K562 (cell line): Measurements from ENCODE around the gene LSM4. TPM values are rescaled to one million over a fixed set of nuclear protein-coding genes. Genes with fewer than 3 reads are reported as not detected.

ENCODE experiments used
- DACH1 ChIP-seq: fragments of 450-650 bp; IDR thresholded peaks from 2 replicates; pipeline ENCODE4 v1.6.1; 2018; ENCODE audit not compliant: partially characterized antibody
- E2F1 ChIP-seq: sonication (generic); formaldehyde crosslinking; IDR thresholded peaks from 2 replicates; pipeline ENCODE4 v1.8.1; 2023; ENCODE audit warnings: mild to moderate bottlenecking, missing genetic modification reagents, moderate library complexity
- HMGN3 ChIP-seq: IDR thresholded peaks from 2 replicates; pipeline ENCODE4 v1.6.1; 2011; ENCODE audit warnings: borderline replicate concordance, low read depth, mild to moderate bottlenecking, mixed read lengths, low read length; ENCODE audit not compliant: insufficient read length; ENCODE audit errors: extremely low read depth
- KDM1A ChIP-seq, 2 experiments: fragments of 450-650 bp; IDR thresholded peaks; 2 replicates each; pipeline ENCODE4 v1.6.1; 2016; ENCODE audit warnings: mild to moderate bottlenecking in 2 of 2
- KLF13 ChIP-seq: fragments of 450-650 bp; IDR thresholded peaks from 2 replicates; pipeline ENCODE4 v1.6.1; 2016; ENCODE audit warnings: missing genetic modification characterization, low read depth, mild to moderate bottlenecking, missing compliant biosample characterization, moderate library complexity, borderline replicate concordance
- NONO ChIP-seq, 2 experiments: fragments of 200-400 bp in 1 of 2; fragments of 450-650 bp in 1 of 2; formaldehyde crosslinking in 1 of 2; IDR thresholded peaks; 2 replicates each; pipeline ENCODE4 v1.6.1; 2017; ENCODE audit warnings: low read depth in 2 of 2, mild to moderate bottlenecking in 2 of 2, moderate library complexity in 2 of 2, low read length in 1 of 2
- PHB2 ChIP-seq: fragments of 450-650 bp; IDR thresholded peaks from 2 replicates; pipeline ENCODE4 v1.6.1; 2017; ENCODE audit warnings: low read depth
- POLR2A ChIP-seq: fragments of 450-650 bp; conservative IDR thresholded peaks from 2 replicates; pipeline ENCODE4 v1.6.1; 2016
- REST ChIP-seq, 2 experiments: fragments of 450-650 bp; formaldehyde crosslinking in 1 of 2; IDR thresholded peaks; 2 replicates each; pipeline versions ENCODE4 v1.4.0 to v1.6.1; 2014 to 2020; ENCODE audit warnings: mild to moderate bottlenecking in 2 of 2, borderline replicate concordance in 1 of 2, low read depth in 1 of 2
- SFPQ ChIP-seq: fragments of 200-400 bp; formaldehyde crosslinking; IDR thresholded peaks from 2 replicates; pipeline ENCODE4 v1.6.1; 2017; ENCODE audit warnings: mild to moderate bottlenecking, low read depth, low read length, moderate library complexity
- SMARCA4 ChIP-seq: fragments of 450-650 bp; IDR thresholded peaks from 2 replicates; pipeline ENCODE4 v1.6.1; 2016
- XRCC5 ChIP-seq: fragments of 200-400 bp; formaldehyde crosslinking; IDR thresholded peaks from 2 replicates; pipeline ENCODE4 v1.6.1; 2017; ENCODE audit warnings: low read depth, mild to moderate bottlenecking, low read length
- ZBTB5 ChIP-seq: fragments of 450-650 bp; IDR thresholded peaks from 2 replicates; pipeline ENCODE4 v1.6.1; 2017; ENCODE audit warnings: antibody characterized with exemption
- ZNF24 ChIP-seq: fragments of 450-650 bp; IDR thresholded peaks from 2 replicates; pipeline ENCODE4 v1.6.1; 2016
- polyA plus RNA-seq, 8 experiments: library from polyadenylated mRNA; depleted of rRNA in 4 of 8; stranded (reverse) in 5 of 8; unstranded in 3 of 8; fragments of >200 nt; fragmentation: Nextera tagmentation in 2 of 8; fragmentation: Illumina TruSeq in 1 of 8; extraction: Ambion mirVana in 2 of 8; extraction: Trizol in 1 of 8; gene quantifications; 2 replicates each; pipeline versions ENCODE4 v1.2.1 to v1.2.3, GENCODE V29; 2011 to 2014; ENCODE audit warnings: inconsistent platforms in 1 of 8, missing spikeins in 1 of 8
- total RNA-seq, 7 experiments: library from RNA; depleted of rRNA in 6 of 7; stranded (reverse); fragments of >200 nt in 6 of 7; fragmentation: Illumina TruSeq in 2 of 7; extraction: Trizol in 2 of 7; gene quantifications; 2 replicates each; pipeline versions ENCODE4 v1.2.1 to v1.2.3, GENCODE V29; 2011 to 2021; ENCODE audit warnings: low replicate concordance in 1 of 7

LSM4 gene
- total and polyA plus RNA-seq, 9 of the 15 experiments (the other 6 are each of a cell fraction or from before 2014, with no cell fraction given): 11.9 to 763 (median 202) TPM

- TF ChIP-seq KLF13 (tag) (no peak), E2F1 (CRISPR knock-in tag) (no peak), REST (IDR thresholded peaks at IDR 0.05; ENCODE audit: borderline replicate concordance) (peak; percentile 99), REST (CRISPR knock-in tag; IDR thresholded peaks at IDR 0.05; ENCODE audit: low read depth) (no peak), SMARCA4 (peak; percentile 82), POLR2A (peak; percentile 77; the same call in 1 of the 2 replicates), SFPQ (no peak), XRCC5 (peak; percentile 10; the same call in 1 of the 2 replicates), NONO (IDR thresholded peaks at IDR 0.05; ENCODE audit: low read depth in 2 of 2, low read length in 1 of 2) (peak in 1 of 2 experiments; percentile 71; a peak in 1 of 4 replicates), KDM1A (IDR thresholded peaks at IDR 0.05) (peak; percentile 39 to 55; a peak in 1 of 4 replicates), PHB2 (no peak), ZBTB5 (0 out of 2 replicates have a peak, but pooled peaks have one; percentile 17), HMGN3 (peak; percentile 90), ZNF24 (peak; percentile 58; the same call in 1 of the 2 replicates), DACH1 (peak; percentile 5)
Measured at GRCh38 chr19:18274781-18275356, 48.0 kb downstream of the LSM4 start (continued).
